K562 (cell line): ENCODE data around the gene C2. TPM values are rescaled to one million over a fixed set of nuclear protein-coding genes. Genes with fewer than 3 reads are reported as not detected.

Source experiments
- ARNT ChIP-seq, 2 experiments: fragments of 450-650 bp; IDR thresholded peaks; 2 replicates each; pipeline ENCODE4 v1.6.1; 2016; ENCODE audit warnings: mild to moderate bottlenecking in 1 of 2
- CBX1 ChIP-seq: sonication (generic); IDR thresholded peaks from 2 replicates; pipeline ENCODE4 v1.6.1; 2016; ENCODE audit warnings: antibody characterized with exemption, low read depth, mild to moderate bottlenecking
- CTCF ChIP-seq, 3 experiments: IDR thresholded peaks in 2 of 3; conservative IDR thresholded peaks in 1 of 3; 2 replicates each; pipeline ENCODE4 v1.5.1; 2011 to 2012; ENCODE audit warnings: low read length in 3 of 3, mild to moderate bottlenecking in 3 of 3, control low read depth in 2 of 3, improper control_type of control experiment in 1 of 3, inconsistent platforms in 1 of 3, low read depth in 1 of 3, mixed read lengths in 1 of 3, moderate library complexity in 1 of 3; ENCODE audit not compliant: insufficient read depth in 2 of 3
- FOXJ3 ChIP-seq: sonication (generic); formaldehyde crosslinking; IDR thresholded peaks from 2 replicates; pipeline ENCODE4 v1.4.0; 2020; ENCODE audit warnings: mild to moderate bottlenecking, missing genetic modification reagents
- FUS ChIP-seq: fragments of 200-400 bp; formaldehyde crosslinking; optimal IDR thresholded peaks from 2 replicates; pipeline ENCODE3; 2017; ENCODE audit warnings: low read depth, low read length
- HMG20B ChIP-seq: fragments of 250-450 bp; sonication (Bioruptor Pico); IDR thresholded peaks from 2 replicates; pipeline ENCODE4 v1.5.0; 2021; ENCODE audit warnings: mild to moderate bottlenecking
- HMGN3 ChIP-seq: IDR thresholded peaks from 2 replicates; pipeline ENCODE4 v1.6.1; 2011; ENCODE audit warnings: borderline replicate concordance, low read depth, mild to moderate bottlenecking, mixed read lengths, low read length; ENCODE audit not compliant: insufficient read length; ENCODE audit errors: extremely low read depth
- ILF3 ChIP-seq: fragments of 450-650 bp; IDR thresholded peaks from 2 replicates; pipeline ENCODE4 v1.6.1; 2018; ENCODE audit warnings: antibody characterized with exemption, mild to moderate bottlenecking, moderate library complexity, borderline replicate concordance
- KHSRP ChIP-seq: fragments of 450-650 bp; IDR thresholded peaks from 2 replicates; pipeline ENCODE4 v1.6.1; 2017
- MAFF ChIP-seq: IDR thresholded peaks from 2 replicates; pipeline ENCODE4 v1.6.1; 2012; ENCODE audit warnings: low read length, improper control_type of control experiment
- NR2C1 ChIP-seq, 2 experiments: fragments of 450-650 bp; IDR thresholded peaks; 2 replicates each; pipeline ENCODE4 v1.6.1; 2017; ENCODE audit warnings: mild to moderate bottlenecking in 2 of 2, antibody characterized with exemption in 1 of 2, inconsistent platforms in 1 of 2, missing compliant biosample characterization in 1 of 2, missing genetic modification characterization in 1 of 2
- PCBP1 ChIP-seq: fragments of 200-400 bp; formaldehyde crosslinking; IDR thresholded peaks from 2 replicates; pipeline ENCODE4 v1.6.1; 2018; ENCODE audit warnings: mild to moderate bottlenecking, low read depth, low read length; ENCODE audit not compliant: poor library complexity, severe bottlenecking
- PHF8 ChIP-seq: fragments of 200-600 bp; sonication (generic); IDR thresholded peaks from 2 replicates; pipeline ENCODE4 v1.6.1; 2012; ENCODE audit warnings: mixed run types, mild to moderate bottlenecking, inconsistent platforms, low read length, moderate library complexity, borderline replicate concordance
- PHTF2 ChIP-seq: fragments of 250-450 bp; sonication (Bioruptor Pico); IDR thresholded peaks from 2 replicates; pipeline ENCODE4 v1.5.0; 2021; ENCODE audit warnings: mild to moderate bottlenecking
- RAD51 ChIP-seq: fragments of 450-650 bp; IDR thresholded peaks from 2 replicates; pipeline ENCODE4 v1.7.1; 2016; ENCODE audit warnings: low read depth, mild to moderate bottlenecking, borderline replicate concordance
- RB1 ChIP-seq: fragments of 450-650 bp; IDR thresholded peaks from 2 replicates; pipeline ENCODE4 v1.6.1; 2017; ENCODE audit warnings: low read depth, mild to moderate bottlenecking
- SIX5 ChIP-seq, 2 experiments: IDR thresholded peaks; 2 replicates each; pipeline ENCODE4 v1.6.1; 2011; ENCODE audit warnings: low read length in 2 of 2, borderline replicate concordance in 1 of 2, low read depth in 1 of 2, mild to moderate bottlenecking in 1 of 2, moderate library complexity in 1 of 2; ENCODE audit not compliant: insufficient read depth in 1 of 2
- ZNF280A ChIP-seq: fragments of 450-650 bp; IDR thresholded peaks from 2 replicates; pipeline ENCODE4 v1.6.1; 2018; ENCODE audit warnings: mild to moderate bottlenecking, low read depth; ENCODE audit not compliant: partially characterized antibody
- ZNF354B ChIP-seq: fragments of 250-450 bp; sonication (Bioruptor Pico); IDR thresholded peaks from 2 replicates; pipeline ENCODE4 v1.4.0; 2020
- ZNF511 ChIP-seq: sonication (generic); formaldehyde crosslinking; IDR thresholded peaks from 2 replicates; pipeline ENCODE4 v1.8.0; 2022; ENCODE audit warnings: mild to moderate bottlenecking, missing genetic modification reagents
- ZNF586 ChIP-seq: fragments of 450-650 bp; formaldehyde crosslinking; conservative IDR thresholded peaks from 2 replicates; pipeline ENCODE4 v1.4.0; 2020; ENCODE audit warnings: mild to moderate bottlenecking, moderate library complexity
- polyA plus RNA-seq, 8 experiments: library from polyadenylated mRNA; depleted of rRNA in 4 of 8; stranded (reverse) in 5 of 8; unstranded in 3 of 8; fragments of >200 nt; fragmentation: Nextera tagmentation in 2 of 8; fragmentation: Illumina TruSeq in 1 of 8; extraction: Ambion mirVana in 2 of 8; extraction: Trizol in 1 of 8; gene quantifications; 2 replicates each; pipeline versions ENCODE4 v1.2.1 to v1.2.3, GENCODE V29; 2011 to 2014; ENCODE audit warnings: inconsistent platforms in 1 of 8, missing spikeins in 1 of 8
- total RNA-seq, 7 experiments: library from RNA; depleted of rRNA in 6 of 7; stranded (reverse); fragments of >200 nt in 6 of 7; fragmentation: Illumina TruSeq in 2 of 7; extraction: Trizol in 2 of 7; gene quantifications; 2 replicates each; pipeline versions ENCODE4 v1.2.1 to v1.2.3, GENCODE V29; 2011 to 2021; ENCODE audit warnings: low replicate concordance in 1 of 7

Gene C2
- total and polyA plus RNA-seq, 9 of the 15 experiments (the other 6 are each of a cell fraction or from before 2014, with no cell fraction given) = 0.05 to 1.1 (median 0.39) TPM; not detected in 1

- TF ChIP-seq ILF3 (no peak), PCBP1 (no peak), ZNF586 (no peak), HMGN3 (peak; percentile 93), SIX5 (IDR thresholded peaks at IDR 0.05; ENCODE audit: borderline replicate concordance in 1 of 2, insufficient read depth in 1 of 2, low read depth in 1 of 2, low read length in 2 of 2) (no peak), RAD51 (no peak), ZNF354B (CRISPR knock-in tag) (no peak), CTCF (IDR thresholded peaks at IDR 0.05 in 2 of 3, conservative IDR thresholded peaks at IDR 0.05 in 1 of 3; ENCODE audit: insufficient read depth in 2 of 3, low read depth in 1 of 3, low read length in 3 of 3) (peak in 1 of 3 experiments; percentile 0; a peak in 1 of 6 replicates), RB1 (peak; percentile 76; the same call in 1 of the 2 replicates), FOXJ3 (CRISPR knock-in tag) (no peak), ARNT (IDR thresholded peaks at IDR 0.05) (peak in 1 of 2 experiments; percentile 15; a peak in 1 of 4 replicates), NR2C1 (IDR thresholded peaks at IDR 0.05) (peak; percentile 81), NR2C1 (tag; IDR thresholded peaks at IDR 0.05) (peak; percentile 50; the same call in 1 of the 2 replicates), KHSRP (peak; percentile 98), ZNF511 (CRISPR knock-in tag) (no peak; the same call in 1 of the 2 replicates), HMG20B (CRISPR knock-in tag) (no peak; the same call in 1 of the 2 replicates), MAFF (no peak), PHF8 (peak; percentile 73; the same call in 1 of the 2 replicates), FUS (no peak), CBX1 (0 out of 2 replicates have a peak, but pooled peaks have one; percentile 47), ZNF280A (no peak), PHTF2 (CRISPR knock-in tag) (no peak)
Observed at GRCh38 chr6:31971993-31972708, 44.6 kb downstream of the C2 start, which contains the start of gene DXO (continued).
